IPS-NIHi11 (cell line): ENCODE data around the gene NLRP12.
"Not testable (repeated sequence)": the region's sequence is repeated elsewhere in the genome, so short reads cannot be mapped to it uniquely, and the experiment has no call there.

Experiments used
- DNase-seq: peaks from one replicate; pipeline ENCODE4 v3.0.0; 2012; ENCODE audit warnings: mixed read lengths, low spot score

NLRP12 gene

GRCh38 chr19:53824134-53824611 is at the start of gene NLRP12:
NLRP12 (minus strand) TSS chr19:53824314; CDS start chr19:53824174, 140 bp downstream.
- no peak for DNase-seq

DNA sequence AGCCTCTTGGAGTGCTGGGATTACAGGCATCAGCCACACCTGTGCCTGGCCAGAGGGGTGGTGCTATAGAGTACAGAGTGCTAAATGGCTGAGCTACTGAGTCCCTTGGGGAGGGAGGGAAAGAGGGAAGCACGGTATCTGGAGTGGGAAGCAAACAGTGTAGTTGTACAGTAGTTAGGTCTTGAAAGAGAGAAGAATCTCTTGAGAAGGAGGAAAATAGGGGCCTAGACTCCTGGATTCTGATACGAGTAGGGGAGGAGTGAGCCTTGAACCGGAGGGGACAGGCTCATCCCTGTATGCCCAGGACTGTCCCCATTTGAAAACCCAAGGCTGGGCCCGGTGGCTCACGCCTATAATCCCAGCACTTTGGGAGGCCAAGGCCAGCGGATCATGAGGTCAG is 48.6 kb upstream of the NLRP12 start:
- DNase-seq: no peak

GRCh38 chr19:53871454-53871853 is 47.3 kb upstream of the NLRP12 start:
- DNase-seq: no peak

- DNase-seq: no peak
These were observed 46.4 kb upstream of the NLRP12 start for GRCh38 chr19:53870485-53870844.

- DNase-seq: not testable (repeated sequence)
These were observed 45.8 kb upstream of the NLRP12 start for GRCh38 chr19:53869805-53870484.

- peak; percentile 82 for DNase-seq
These were observed 45.0 kb upstream of the NLRP12 start for GRCh38 chr19:53868892-53869804.

GRCh38 chr19:53868091-53868891 is 44.2 kb upstream of the NLRP12 start:
- DNase-seq: peak; percentile 37

DNA sequence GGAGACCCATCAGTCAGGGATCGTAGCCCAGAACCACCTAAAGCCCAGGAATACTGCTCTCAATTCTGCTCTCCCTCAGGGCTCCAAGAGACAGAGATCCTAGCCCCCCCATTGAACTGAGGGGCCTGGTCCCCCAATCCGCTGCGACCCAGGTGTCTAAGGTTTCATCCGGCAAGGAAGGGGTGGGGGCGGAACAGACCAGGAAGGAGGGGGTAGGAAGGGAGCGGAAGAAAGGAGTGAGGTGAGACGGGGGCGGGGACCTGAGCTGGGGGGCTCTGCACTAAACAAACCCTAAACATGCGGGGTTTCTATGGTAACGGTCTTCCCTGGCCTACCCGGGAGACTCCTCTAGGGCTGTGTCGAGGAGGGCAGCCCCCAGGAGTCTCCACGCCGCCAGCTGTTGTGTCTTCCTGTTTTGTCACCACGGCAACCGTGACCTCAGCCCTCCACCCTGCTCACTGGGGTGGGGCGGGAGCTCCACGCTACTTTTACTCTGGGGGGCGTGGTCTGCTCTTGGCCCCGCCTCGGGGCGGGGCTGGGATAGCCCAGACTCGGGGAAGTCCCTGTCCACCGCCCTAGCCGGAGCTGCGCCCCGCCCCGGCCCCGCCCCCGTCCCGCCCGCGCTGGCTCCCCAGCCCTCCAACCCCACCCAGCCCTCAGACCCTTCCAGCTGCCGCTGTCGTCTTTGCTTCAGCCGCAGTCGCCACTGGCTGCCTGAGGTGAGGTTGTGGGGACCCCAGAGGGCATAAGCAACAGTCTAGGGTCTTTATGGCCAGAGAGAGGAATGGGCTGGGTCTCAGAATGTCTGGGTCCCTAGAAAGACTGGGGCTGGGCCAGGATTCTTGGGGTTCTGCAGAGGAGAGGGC is 43.3 kb upstream of the NLRP12 start, which contains the start of gene MYADM:
Gene MYADM (plus strand): TSS at position 659 of the 866 bp plus-strand sequence. CDS start 5,647 bp downstream, outside the sequence.
- peak; percentile 89 for DNase-seq

- DNase-seq: peak; percentile 41
These were observed 42.7 kb upstream of the NLRP12 start for GRCh38 chr19:53866865-53867224.

GRCh38 chr19:53865918-53866864 is 42.1 kb upstream of the NLRP12 start:
- peak; percentile 80 for DNase-seq

DNA sequence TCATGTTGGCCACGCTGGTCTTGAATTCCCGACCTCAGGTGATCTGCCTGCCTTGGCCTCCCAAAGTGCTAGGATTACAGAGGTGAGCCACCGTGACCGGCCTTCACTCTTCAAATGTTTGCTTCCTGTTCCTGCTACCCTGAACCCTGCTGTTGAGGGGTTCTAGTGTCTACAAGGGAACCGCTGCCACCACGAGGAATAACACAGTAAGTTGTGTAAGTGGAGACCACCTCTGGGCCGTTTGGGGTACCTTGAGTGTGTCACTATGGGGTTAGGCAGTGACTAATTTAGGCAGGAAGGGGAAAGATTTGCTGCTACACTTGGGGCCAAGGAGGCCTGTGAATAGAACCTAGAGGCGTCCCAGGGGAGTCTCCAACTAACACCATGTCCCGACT is 41.4 kb upstream of the NLRP12 start:
- DNase-seq: no peak

- DNase-seq: no peak
These were observed 40.3 kb upstream of the NLRP12 start for GRCh38 chr19:53864308-53864836.

- DNase-seq: no peak
These were observed 29.6 kb upstream of the NLRP12 start for GRCh38 chr19:53853707-53854106.

GRCh38 chr19:53849237-53849676 is 25.1 kb upstream of the NLRP12 start:
- DNase-seq: no peak

GRCh38 chr19:53847555-53847954 is 23.4 kb upstream of the NLRP12 start:
- DNase-seq: no peak

DNA sequence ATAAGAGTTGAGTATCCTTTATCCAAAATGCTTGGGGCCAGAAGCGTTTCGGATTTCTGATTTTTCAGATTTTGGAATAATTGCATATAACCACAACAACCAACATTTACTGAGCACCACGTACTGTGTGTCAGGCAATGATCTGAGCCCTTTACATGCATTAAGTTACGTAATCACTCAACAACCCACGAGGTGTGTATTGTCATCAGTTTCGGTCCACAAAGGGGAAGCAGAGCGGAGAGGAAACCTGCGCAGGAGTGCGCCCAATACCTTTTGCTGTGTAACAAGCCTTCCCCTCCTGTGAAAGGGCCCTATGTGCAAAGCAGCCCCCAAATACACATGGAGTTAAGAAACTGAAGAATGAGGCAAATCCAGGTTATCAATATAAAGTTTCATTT is 20.7 kb upstream of the NLRP12 start:
- DNase-seq: no peak

DNA sequence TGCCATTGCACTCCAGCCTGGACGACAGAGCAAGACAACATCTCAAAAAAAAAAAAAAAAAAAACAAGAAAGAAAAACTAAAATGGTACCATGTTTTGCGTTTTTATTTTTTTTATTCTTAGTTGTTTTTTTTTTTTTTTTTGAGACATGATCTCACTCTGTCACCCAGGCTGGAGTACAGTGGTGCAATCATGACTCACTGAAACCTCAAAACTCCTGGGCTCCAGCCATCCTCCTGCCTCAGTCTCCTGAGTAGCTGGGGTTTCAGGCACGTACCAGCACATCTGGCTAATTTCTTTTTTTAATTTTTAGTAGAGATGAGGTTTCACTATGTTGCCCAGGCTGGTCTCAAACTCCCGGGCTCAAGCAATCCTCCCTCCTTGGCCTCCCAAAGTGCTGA is 16.8 kb upstream of the NLRP12 start:
- not testable (repeated sequence) for DNase-seq

GRCh38 chr19:53840241-53840640 is 16.1 kb upstream of the NLRP12 start:
- not testable (repeated sequence) for DNase-seq

GRCh38 chr19:53838446-53838845 is 14.3 kb upstream of the NLRP12 start:
- not testable (repeated sequence) for DNase-seq

DNA sequence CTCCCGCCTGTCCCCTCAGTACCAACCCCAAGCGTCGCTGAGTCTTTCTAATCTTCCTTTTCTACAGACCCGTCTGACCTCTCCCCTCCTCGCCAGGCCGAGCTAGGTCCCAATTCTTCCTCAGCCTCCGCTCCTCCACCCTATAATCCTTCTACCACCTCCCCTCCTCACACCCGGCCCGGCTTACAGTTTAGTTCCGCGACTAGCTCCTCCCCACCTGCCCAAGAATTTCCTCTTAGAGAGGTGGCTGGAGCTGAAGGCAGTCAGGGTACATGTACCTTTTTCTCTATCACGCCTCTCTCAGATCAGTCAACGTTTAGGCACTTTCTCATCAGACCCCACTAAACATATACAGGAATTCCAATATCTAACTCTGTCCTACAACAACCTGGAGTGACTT is 8.7 kb upstream of the NLRP12 start:
- not testable (repeated sequence) for DNase-seq
